Dedifferentiated amniotic fluid mesenchymal stem cell (primary cell): ENCODE data around the gene PSMD8.
"Not testable (repeated sequence)": the region's sequence is repeated elsewhere in the genome, so short reads cannot be mapped to it uniquely, and the experiment has no call there.

Source experiments
- DNase-seq: peaks from one replicate; pipeline ENCODE4 v3.0.0-alpha.2; 2016; ENCODE audit errors: extremely low spot score

Gene PSMD8

GRCh38 chr19:38387550-38388348, 13.4 kb downstream of the PSMD8 start, which contains the start of gene GGN:
Gene GGN (minus strand): TSS chr19:38388034. CDS start chr19:38387261, 773 bp downstream.
- peak; percentile 74 for DNase-seq

- DNase-seq, result peak; percentile 18
Measured at GRCh38 chr19:38388349-38389100, 14.2 kb downstream of the PSMD8 start, which contains the start of gene SPRED3. Gene SPRED3 (plus strand): TSS chr19:38388697. CDS start chr19:38390303, 1,606 bp downstream.

GRCh38 chr19:38389101-38389925, 14.9 kb downstream of the PSMD8 start:
- DNase-seq, result peak; percentile 54

- no peak for DNase-seq
Measured at GRCh38 chr19:38389957-38390924, 15.9 kb downstream of the PSMD8 start.

GRCh38 chr19:38391911-38392464, 17.6 kb downstream of the PSMD8 start:
- DNase-seq, result no peak

- no peak for DNase-seq
Measured at GRCh38 chr19:38392707-38393308, 18.4 kb downstream of the PSMD8 start.

- DNase-seq, result no peak
Measured at GRCh38 chr19:38394488-38394887, 20.1 kb downstream of the PSMD8 start.

GRCh38 chr19:38395381-38396114, 21.2 kb downstream of the PSMD8 start:
- no peak for DNase-seq

GRCh38 chr19:38399081-38399480, 24.7 kb downstream of the PSMD8 start:
- DNase-seq, result no peak

GRCh38 chr19:38399537-38399936, 25.2 kb downstream of the PSMD8 start:
- no peak for DNase-seq

- no peak for DNase-seq
Measured at GRCh38 chr19:38400361-38400760, 26.0 kb downstream of the PSMD8 start.

- no peak for DNase-seq
Measured at GRCh38 chr19:38401148-38401547, 26.8 kb downstream of the PSMD8 start.

- no peak for DNase-seq
Measured at GRCh38 chr19:38402623-38402966, 28.2 kb downstream of the PSMD8 start.

- peak; percentile 94 for DNase-seq
Measured at GRCh38 chr19:38402967-38403674, 28.8 kb downstream of the PSMD8 start, which contains the start of gene FAM98C. Gene FAM98C (plus strand): TSS chr19:38403093. CDS start chr19:38403154, 61 bp downstream.

GRCh38 chr19:38404858-38405257, 30.5 kb downstream of the PSMD8 start:
- DNase-seq, result no peak

GRCh38 chr19:38405276-38405675, 30.9 kb downstream of the PSMD8 start:
- no peak for DNase-seq

- DNase-seq, result no peak
Measured at GRCh38 chr19:38409631-38410133, 35.3 kb downstream of the PSMD8 start.

GRCh38 chr19:38410407-38410806, 36.0 kb downstream of the PSMD8 start:
- not testable (repeated sequence) for DNase-seq
